Measurements from ENCODE around the gene HBS1L.

Gene HBS1L

GRCh38 chr6:135036731-135037420, 17.7 kb downstream of the HBS1L start:
- Histone ChIP-seq H3K36me3 (ENCODE audit: control insufficient read depth in 2 of 2, insufficient read depth in 1 of 2, low read length in 2 of 2) (peaks cover 40 to 53% of the 10 kb centered on the region in 2 experiments), H3K4me3 (ENCODE audit: low read depth, low read length) (no peak overlapping the region), H3K4me1 (ENCODE audit: control insufficient read depth, insufficient read depth, low read length) (no peaks in the 10 kb centered on the region), H3K9me3 (ENCODE audit: control insufficient read depth, insufficient read depth, low read depth, low read length) (no peaks in the 10 kb centered on the region), H3K27ac (ENCODE audit: extremely low read depth, low read depth, low read length) (no peak overlapping the region)
- CTCF ChIA-PET, result interaction anchor here (0.7 kb wide), 1 partner anchor 93 kb away, joined by 4 read pairs; no protein-coding TSS in a partner anchor
- POLR2A ChIA-PET, result no interaction called here
- no peak for TF ChIP-seq ZNF843 (tag by site-specific recombination; IDR thresholded peaks at IDR 0.05)
- no peak for TF ChIP-seq ZNF112 (tag by site-specific recombination; IDR thresholded peaks at IDR 0.05)
- TF ChIP-seq ZNF335 (tag by site-specific recombination; conservative IDR thresholded peaks at IDR 0.05), result no peak
- TF ChIP-seq ZNF24 (tag by site-specific recombination; IDR thresholded peaks at IDR 0.05), result no peak
- no peak for TF ChIP-seq KLF10 (tag by site-specific recombination; IDR thresholded peaks at IDR 0.05)
- no peak for TF ChIP-seq ZNF311 (tag by site-specific recombination; IDR thresholded peaks at IDR 0.05; ENCODE audit: borderline replicate concordance)
- TF ChIP-seq ZBTB26 (tag by site-specific recombination; optimal IDR thresholded peaks at IDR 0.05), result no peak
- TF ChIP-seq ZNF157 (tag by site-specific recombination; IDR thresholded peaks at IDR 0.05), result no peak
- TF ChIP-seq ZNF677 (tag by site-specific recombination; IDR thresholded peaks at IDR 0.05), result no peak
- TF ChIP-seq ZNF426 (tag by site-specific recombination; IDR thresholded peaks at IDR 0.05), result no peak
- TF ChIP-seq ZBTB44 (tag by site-specific recombination; IDR thresholded peaks at IDR 0.05), result no peak
- no peak for TF ChIP-seq ZNF707 (tag by site-specific recombination; IDR thresholded peaks at IDR 0.05)
- no peak for TF ChIP-seq ZNF114 (tag by site-specific recombination; IDR thresholded peaks at IDR 0.05)
- TF ChIP-seq HOXA7 (CRISPR knock-in tag; IDR thresholded peaks at IDR 0.05; ENCODE audit: borderline replicate concordance), result no peak

GRCh38 chr6:135033238-135033637, 21.4 kb downstream of the HBS1L start:
- ChIA-PET CTCF (no interaction called here), POLR2A (interaction anchor here (2.0 kb wide), 1 partner anchor 22 kb away, joined by 4 read pairs; the partner anchor contains the start of gene HBS1L)
- Histone ChIP-seq H3K4me3 (ENCODE audit: low read depth, low read length) (no peak overlapping the region), H3K27ac (ENCODE audit: extremely low read depth, low read depth, low read length) (no peak overlapping the region), H3K9me3 (ENCODE audit: control insufficient read depth, insufficient read depth, low read depth, low read length) (no peaks in the 10 kb centered on the region), H3K4me1 (ENCODE audit: control insufficient read depth, insufficient read depth, low read length) (no peaks in the 10 kb centered on the region), H3K36me3 (ENCODE audit: control insufficient read depth in 2 of 2, insufficient read depth in 1 of 2, low read length in 2 of 2) (peaks cover 28 to 54% of the 10 kb centered on the region in 2 experiments)
- TF ChIP-seq ZNF221 (tag by site-specific recombination; IDR thresholded peaks at IDR 0.05; ENCODE audit: borderline replicate concordance), result no peak
- TF ChIP-seq ZNF623 (tag by site-specific recombination; IDR thresholded peaks at IDR 0.05), result no peak
- TF ChIP-seq ZNF639 (tag by site-specific recombination; IDR thresholded peaks at IDR 0.05), result no peak
- TF ChIP-seq PRDM10 (tag by site-specific recombination; IDR thresholded peaks at IDR 0.05), result no peak
- TF ChIP-seq BCL11B (tag by site-specific recombination; IDR thresholded peaks at IDR 0.05; ENCODE audit: low read depth), result no peak
- no peak for TF ChIP-seq ZNF785 (tag by site-specific recombination; IDR thresholded peaks at IDR 0.05)
- no peak for TF ChIP-seq PATZ1 (tag by site-specific recombination; IDR thresholded peaks at IDR 0.05)
- no peak for TF ChIP-seq ZNF26 (tag by site-specific recombination; IDR thresholded peaks at IDR 0.05)
- TF ChIP-seq ZFP41 (tag by site-specific recombination; IDR thresholded peaks at IDR 0.05; ENCODE audit: borderline replicate concordance), result no peak
- TF ChIP-seq HOXA7 (CRISPR knock-in tag; IDR thresholded peaks at IDR 0.05; ENCODE audit: borderline replicate concordance), result no peak
